CD8-positive, alpha-beta memory T cell (primary cell): ENCODE data around the gene EXTL2. TPM values are rescaled to one million over a fixed set of nuclear protein-coding genes. Genes with fewer than 3 reads are reported as not detected.

Source experiments
- CTCF ChIA-PET: fragments of 350-600 bp; sonication (Branson Sonifier 250); formaldehyde crosslinking; loops from one replicate; lab custom pipeline; 2021; ENCODE audit warnings: antibody characterized with exemption; lab: Charles Lee
- POLR2A ChIA-PET: fragments of 350-600 bp; sonication (Branson Sonifier 250); formaldehyde crosslinking; loops from one replicate; lab custom pipeline; 2021; ENCODE audit warnings: antibody characterized with exemption; lab: Charles Lee
- DNase-seq, 5 donors: peaks; one replicate each; pipeline versions ENCODE4 v3.0.0 to v3.0.0-alpha.2; 2020 to 2022; ENCODE audit warnings: mixed read lengths in 1 of 5
- H3K27ac ChIP-seq: one replicate; pipeline ENCODE4 v1.7.0; 2013; ENCODE audit warnings: low read depth, mild to moderate bottlenecking, low read length, moderate library complexity
- H3K27me3 ChIP-seq: 2 replicates; pipeline ENCODE4 v1.7.0; 2013; ENCODE audit warnings: low read length, mild to moderate bottlenecking; ENCODE audit not compliant: insufficient read depth, poor library complexity, severe bottlenecking
- H3K36me3 ChIP-seq: 2 replicates; pipeline ENCODE4 v1.7.0; 2013; ENCODE audit warnings: mild to moderate bottlenecking, low read length, moderate library complexity; ENCODE audit not compliant: insufficient read depth
- H3K4me1 ChIP-seq: 2 replicates; pipeline ENCODE4 v1.7.0; 2013; ENCODE audit warnings: mild to moderate bottlenecking, low read length, moderate library complexity; ENCODE audit not compliant: insufficient read depth
- H3K4me3 ChIP-seq: 2 replicates; pipeline ENCODE4 v1.7.0; 2013; ENCODE audit warnings: mild to moderate bottlenecking, low read length
- H3K9me3 ChIP-seq: 2 replicates; pipeline ENCODE4 v1.7.0; 2013; ENCODE audit warnings: mild to moderate bottlenecking, low read length
- H3K27ac Mint-ChIP-seq, 8 donors: one replicate each; pipeline ENCODE4 v1.8.0; 2020 to 2021; ENCODE audit warnings: mixed read lengths in 8 of 8, mild to moderate bottlenecking in 6 of 8, inconsistent platforms in 3 of 8, moderate library complexity in 3 of 8
- H3K27me3 Mint-ChIP-seq, 2 donors: one replicate each; pipeline ENCODE4 v1.8.0; 2020 to 2021; ENCODE audit warnings: mixed read lengths in 2 of 2, mild to moderate bottlenecking in 1 of 2, moderate library complexity in 1 of 2
- H3K36me3 Mint-ChIP-seq, 3 donors: one replicate each; pipeline ENCODE4 v1.8.0; 2020 to 2021; ENCODE audit warnings: mixed read lengths in 3 of 3, inconsistent platforms in 1 of 3, mild to moderate bottlenecking in 1 of 3
- H3K4me1 Mint-ChIP-seq, 3 donors: one replicate each; pipeline ENCODE4 v1.8.0; 2020 to 2021; ENCODE audit warnings: mixed read lengths in 3 of 3, inconsistent platforms in 1 of 3, mild to moderate bottlenecking in 1 of 3
- H3K4me3 Mint-ChIP-seq, 7 donors: one replicate each; pipeline ENCODE4 v1.8.0; 2020 to 2021; ENCODE audit warnings: mixed read lengths in 7 of 7, mild to moderate bottlenecking in 6 of 7, moderate library complexity in 4 of 7, inconsistent platforms in 2 of 7
- H3K9me3 Mint-ChIP-seq, 5 donors: one replicate each; pipeline ENCODE4 v1.8.0; 2020 to 2022; ENCODE audit warnings: mixed read lengths in 5 of 5, mild to moderate bottlenecking in 3 of 5, moderate library complexity in 2 of 5, inconsistent platforms in 1 of 5
- polyA plus RNA-seq: library from polyadenylated mRNA; unstranded; fragments of 300-500 nt; fragmentation: Illumina TruSeq; gene quantifications from one replicate; pipeline ENCODE4 v1.2.3, GENCODE V29; 2021
- total RNA-seq, 2 experiments: library from RNA; stranded (reverse); gene quantifications; one replicate each; pipeline ENCODE4 v1.2.3, GENCODE V29; 2021

EXTL2 gene
- total and polyA plus RNA-seq, 3 experiments from 2014 or later = 3.2 to 12.9 (median 11.5) TPM

- peaks cover 18% of the 10 kb centered on the region for H3K36me3 ChIP-seq
Observed at GRCh38 chr1:100903777-100904176, 9.1 kb upstream of the EXTL2 start.

DNA sequence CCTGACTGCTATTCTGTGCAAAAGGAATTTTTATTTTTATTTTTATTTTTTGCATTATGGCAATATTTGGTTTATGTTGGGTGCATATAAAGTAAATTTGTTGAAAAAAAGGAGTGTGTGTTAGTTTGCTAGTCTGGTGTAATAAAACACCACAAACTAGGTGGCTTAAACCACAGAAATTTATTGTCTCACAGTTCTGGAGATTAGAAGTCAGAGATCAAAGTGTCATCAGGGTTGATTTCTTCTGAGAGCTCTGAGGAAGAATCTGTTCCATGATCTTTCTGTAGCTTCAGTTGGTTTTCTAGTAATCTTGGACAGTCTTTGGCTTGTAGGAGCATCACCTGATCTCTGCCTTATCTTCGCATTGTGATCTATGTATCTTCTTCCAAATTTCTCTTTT lies 7.7 kb upstream of the EXTL2 start:
- H3K4me1 Mint-ChIP-seq = peaks cover 62 to 91% (median 88%) of the 10 kb centered on the region in 3 donors
- H3K27me3 Mint-ChIP-seq = no peaks in the 10 kb centered on the region
- H3K27ac ChIP-seq = no peak overlapping the region
- H3K4me3 ChIP-seq = no peak overlapping the region
- H3K4me1 ChIP-seq = peaks cover 22% of the 10 kb centered on the region
- H3K9me3 ChIP-seq = no peaks in the 10 kb centered on the region
- ChIA-PET POLR2A (no interaction called here), CTCF (interaction anchor here (2.4 kb wide), 1 partner anchor 336 kb away, joined by 7 read pairs; no protein-coding TSS in a partner anchor)
- H3K9me3 Mint-ChIP-seq = no peaks in the 10 kb centered on the region
- H3K27ac Mint-ChIP-seq = no peak overlapping the region
- H3K27me3 ChIP-seq = no peaks in the 10 kb centered on the region
- H3K36me3 Mint-ChIP-seq = peaks cover 26 to 72% (median 33%) of the 10 kb centered on the region in 3 donors
- peaks cover 8% of the 10 kb centered on the region for H3K36me3 ChIP-seq
- no peak overlapping the region for H3K4me3 Mint-ChIP-seq
- no peak for DNase-seq

More at GRCh38 chr1:100903777-100904176, 9.1 kb upstream of the EXTL2 start:
- ChIA-PET CTCF (interaction anchor here (1.0 kb wide), 1 partner anchor 335 kb away, joined by 3 read pairs; no protein-coding TSS in a partner anchor), POLR2A (interaction anchor here (0.7 kb wide), 1 partner anchor 503 kb away, joined by 3 read pairs; no protein-coding TSS in a partner anchor)
- H3K27me3 Mint-ChIP-seq = peaks cover 0 to 1% of the 10 kb centered on the region in 2 donors
- no peaks in the 10 kb centered on the region for H3K9me3 Mint-ChIP-seq
- peaks cover 15% of the 10 kb centered on the region for H3K4me1 ChIP-seq
- H3K27ac Mint-ChIP-seq = no peak overlapping the region
- H3K27me3 ChIP-seq = no peaks in the 10 kb centered on the region
- no peak overlapping the region for H3K4me3 ChIP-seq
- peaks cover 31 to 78% (median 37%) of the 10 kb centered on the region in 3 donors for H3K36me3 Mint-ChIP-seq
- peaks cover 58 to 87% (median 84%) of the 10 kb centered on the region in 3 donors for H3K4me1 Mint-ChIP-seq
- H3K4me3 Mint-ChIP-seq = no peak overlapping the region
- no peak overlapping the region for H3K27ac ChIP-seq
- H3K9me3 ChIP-seq = no peaks in the 10 kb centered on the region
- DNase-seq = no peak

GRCh38 chr1:100896481-100896982 lies 1.9 kb upstream of the EXTL2 start:
- H3K27ac ChIP-seq = peak overlapping the region; percentile 99
- Mint-ChIP-seq H3K4me1 (peaks cover 49 to 72% (median 63%) of the 10 kb centered on the region in 3 donors), H3K36me3 (peaks cover 6 to 56% (median 9%) of the 10 kb centered on the region in 3 donors), H3K27me3 (peaks cover 0 to 3% of the 10 kb centered on the region in 2 donors), H3K9me3 (no peaks in the 10 kb centered on the region), H3K27ac (peak overlapping the region; percentile 98 to 100 (median 100)), H3K4me3 (peak overlapping the region; percentile 95 to 100 (median 97))
- no peaks in the 10 kb centered on the region for H3K36me3 ChIP-seq
- H3K4me3 ChIP-seq = peak overlapping the region; percentile 93
- H3K4me1 ChIP-seq = peaks cover 27% of the 10 kb centered on the region
- CTCF ChIA-PET = interaction anchor here (0.8 to 1.9 kb wide), 5 partner anchors 25 to 413 kb away, joined by 3 to 5 read pairs (median 4); no protein-coding TSS in a partner anchor
- no peaks in the 10 kb centered on the region for H3K9me3 ChIP-seq
- peak; percentile 31 to 84 (median 76) for DNase-seq
- H3K27me3 ChIP-seq = no peaks in the 10 kb centered on the region
- POLR2A ChIA-PET = interaction anchor here (1.0 to 1.7 kb wide), 3 partner anchors 31 to 413 kb away, joined by 3 to 7 read pairs (median 4); partner anchors contain the start of gene S1PR1

GRCh38 chr1:100895540-100896480 lies 1.2 kb upstream of the EXTL2 start, which contains the start of gene SLC30A7:
SLC30A7 (plus strand) TSS chr1:100896090; CDS start chr1:100896263, 173 bp downstream.
- Mint-ChIP-seq H3K4me1 (peaks cover 45 to 65% (median 56%) of the 10 kb centered on the region in 3 donors), H3K27me3 (peaks cover 0 to 3% of the 10 kb centered on the region in 2 donors), H3K9me3 (peaks cover 0 to under 1% (median 0%) of the 10 kb centered on the region in 5 donors), H3K36me3 (peaks cover 2 to 48% (median 4%) of the 10 kb centered on the region in 3 donors), H3K27ac (peak within 1 kb of the TSS; percentile 98 to 100 (median 100)), H3K4me3 (peak within 1 kb of the TSS; percentile 95 to 100 (median 97))
- Histone ChIP-seq H3K4me3 (peak within 1 kb of the TSS; percentile 93), H3K36me3 (no peaks in the 10 kb centered on the region), H3K9me3 (no peaks in the 10 kb centered on the region), H3K4me1 (peaks cover 27% of the 10 kb centered on the region), H3K27ac (peak within 1 kb of the TSS; percentile 99), H3K27me3 (no peaks in the 10 kb centered on the region)
- CTCF ChIA-PET = interaction anchor here (0.8 to 2.1 kb wide), 7 partner anchors 11 to 414 kb away, joined by 3 to 6 read pairs (median 4); no protein-coding TSS in a partner anchor
- DNase-seq = peak; percentile 95 to 98 (median 96)
- POLR2A ChIA-PET = interaction anchor here (1.0 to 1.7 kb wide), 6 partner anchors 32 to 414 kb away, joined by 3 to 7 read pairs (median 4); partner anchors contain the start of gene S1PR1

DNA sequence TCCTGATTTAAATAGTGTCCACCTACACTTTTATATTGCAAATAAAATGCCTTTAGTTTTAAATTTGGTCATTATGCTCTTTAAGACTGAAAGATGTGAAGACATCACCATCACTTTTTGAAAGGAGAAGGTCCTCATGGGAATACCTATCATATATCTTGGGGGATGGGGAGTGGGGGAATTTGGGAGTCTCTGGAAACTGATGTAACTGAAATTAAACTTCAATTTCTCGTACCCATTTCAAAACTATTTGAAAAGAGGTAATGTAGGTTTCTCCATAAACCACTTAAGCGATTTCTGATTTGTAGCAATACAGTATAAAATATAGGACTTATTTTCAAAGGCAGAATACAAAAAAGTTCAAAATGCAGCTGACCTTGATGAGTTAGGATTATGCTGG lies 924 bp downstream of the EXTL2 start:
- no peak overlapping the region for H3K4me3 ChIP-seq
- ChIA-PET POLR2A (interaction anchor here (1.5 kb wide), 1 partner anchor 416 kb away, joined by 7 read pairs; no protein-coding TSS in a partner anchor), CTCF (interaction anchor here (1.0 to 1.8 kb wide), 3 partner anchors 8 to 25 kb away, joined by 3 to 6 read pairs (median 4); no protein-coding TSS in a partner anchor)
- peak overlapping the region in 6 of 7 donors; percentile 25 to 83 (median 60) for H3K4me3 Mint-ChIP-seq
- peak overlapping the region in 6 of 8 donors; percentile 7 to 78 (median 26) for H3K27ac Mint-ChIP-seq
- H3K27me3 ChIP-seq = no peaks in the 10 kb centered on the region
- H3K9me3 Mint-ChIP-seq = peaks cover 0 to 17% (median 13%) of the 10 kb centered on the region in 5 donors
- no peak for DNase-seq
- H3K27ac ChIP-seq = peak overlapping the region; percentile 99
- H3K36me3 Mint-ChIP-seq = peaks cover 0 to 31% (median 7%) of the 10 kb centered on the region in 3 donors
- H3K9me3 ChIP-seq = no peaks in the 10 kb centered on the region
- peaks cover 32 to 49% (median 39%) of the 10 kb centered on the region in 3 donors for H3K4me1 Mint-ChIP-seq
- H3K27me3 Mint-ChIP-seq = peaks cover 0 to 3% of the 10 kb centered on the region in 2 donors
- no peaks in the 10 kb centered on the region for H3K36me3 ChIP-seq
- H3K4me1 ChIP-seq = peaks cover 21% of the 10 kb centered on the region

GRCh38 chr1:100892554-100892953 lies 2.1 kb downstream of the EXTL2 start:
- Histone ChIP-seq H3K4me3 (no peak overlapping the region), H3K9me3 (no peaks in the 10 kb centered on the region), H3K4me1 (peaks cover 15% of the 10 kb centered on the region), H3K36me3 (no peaks in the 10 kb centered on the region), H3K27me3 (no peaks in the 10 kb centered on the region), H3K27ac (no peak overlapping the region)
- CTCF ChIA-PET = interaction anchor here (1.3 kb wide), 1 partner anchor 417 kb away, joined by 3 read pairs; no protein-coding TSS in a partner anchor
- H3K27me3 Mint-ChIP-seq = peaks cover 0 to 3% of the 10 kb centered on the region in 2 donors
- POLR2A ChIA-PET = no interaction called here
- no peak for DNase-seq
- H3K4me1 Mint-ChIP-seq = peaks cover 21 to 38% (median 28%) of the 10 kb centered on the region in 3 donors
- peak overlapping the region in 1 of 7 donors; percentile 83 for H3K4me3 Mint-ChIP-seq
- peaks cover 0 to 17% (median 14%) of the 10 kb centered on the region in 5 donors for H3K9me3 Mint-ChIP-seq
- peaks cover 2 to 28% (median 13%) of the 10 kb centered on the region in 3 donors for H3K36me3 Mint-ChIP-seq
- H3K27ac Mint-ChIP-seq = peak overlapping the region in 1 of 8 donors; percentile 56

DNA sequence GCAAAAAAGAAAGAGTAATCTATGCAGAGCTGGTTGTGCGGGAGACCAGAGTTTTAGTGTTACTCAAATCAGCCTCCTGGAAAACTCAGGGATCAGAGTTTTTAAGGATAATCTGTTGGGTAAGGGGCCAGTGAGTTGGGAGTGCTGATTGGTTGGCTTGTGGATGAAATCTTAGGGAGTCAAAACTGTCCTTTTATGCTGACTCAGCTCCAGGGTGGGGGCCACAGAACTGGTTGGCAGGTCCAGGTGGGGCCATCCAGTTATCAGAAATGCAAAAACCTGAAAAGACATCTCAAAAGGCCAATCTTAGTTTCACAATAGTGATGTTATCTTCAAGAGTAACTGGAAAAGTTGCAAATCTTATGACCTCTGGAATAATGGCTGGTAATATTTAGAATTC lies 3.3 kb downstream of the EXTL2 start:
- H3K4me3 ChIP-seq = no peak overlapping the region
- peaks cover 0 to 3% of the 10 kb centered on the region in 2 donors for H3K27me3 Mint-ChIP-seq
- H3K9me3 ChIP-seq = no peaks in the 10 kb centered on the region
- ChIA-PET POLR2A (no interaction called here), CTCF (no interaction called here)
- H3K27ac ChIP-seq = no peak overlapping the region
- no peaks in the 10 kb centered on the region for H3K36me3 ChIP-seq
- DNase-seq = no peak
- no peak overlapping the region for H3K27ac Mint-ChIP-seq
- H3K4me1 Mint-ChIP-seq = peaks cover 12 to 27% (median 17%) of the 10 kb centered on the region in 3 donors
- H3K9me3 Mint-ChIP-seq = peaks cover 0 to 17% (median 14%) of the 10 kb centered on the region in 5 donors
- H3K27me3 ChIP-seq = no peaks in the 10 kb centered on the region
- peak overlapping the region in 1 of 7 donors; percentile 75 for H3K4me3 Mint-ChIP-seq
- peaks cover 7% of the 10 kb centered on the region for H3K4me1 ChIP-seq
- peaks cover 2 to 22% (median 13%) of the 10 kb centered on the region in 3 donors for H3K36me3 Mint-ChIP-seq
